H1 (cell line): Measurements from ENCODE around the gene TSKU. TPM values are rescaled to one million over a fixed set of nuclear protein-coding genes. Genes with fewer than 3 reads are reported as not detected.

Experiments used
- CTCF ChIA-PET: fragments of 300-600 bp; sonication (Branson Sonifier 250); formaldehyde crosslinking; loops from one replicate; lab custom pipeline; 2021; ENCODE audit not compliant: partially characterized antibody; lab: Charles Lee
- POLR2A ChIA-PET: fragments of 300-600 bp; sonication (Branson Sonifier 250); formaldehyde crosslinking; loops from one replicate; lab custom pipeline; 2021; ENCODE audit warnings: inconsistent platforms; ENCODE audit not compliant: partially characterized antibody; lab: Charles Lee
- DNase-seq, 2 experiments: peaks; one replicate each; pipeline versions ENCODE4 v3.0.0 to v3.0.0-alpha.2; 2010 to 2022; ENCODE audit warnings: low spot score in 2 of 2, low read depth in 1 of 2, mixed read lengths in 1 of 2
- FAIRE-seq: peaks from 2 replicates; lab custom pipeline; 2011; peaks lifted over from hg19 to GRCh38; lab: Jason Lieb, UNC
- H2AFZ ChIP-seq: 2 replicates; pipeline ENCODE4 v1.8.1; 2012; ENCODE audit warnings: low read length, inconsistent platforms
- H2AK5ac ChIP-seq: 2 replicates; pipeline ENCODE4 v1.6.1; 2013; ENCODE audit warnings: low read depth, low read length
- H2BK120ac ChIP-seq: replicated peaks from 2 replicates; pipeline ENCODE3; 2013; ENCODE audit warnings: low read depth, low read length, inconsistent platforms
- H2BK12ac ChIP-seq: 2 replicates; pipeline ENCODE4 v1.6.1; 2013; ENCODE audit warnings: low read depth, low read length
- H2BK15ac ChIP-seq: 2 replicates; pipeline ENCODE4 v1.6.1; 2013; ENCODE audit warnings: low read length
- H2BK20ac ChIP-seq: 2 replicates; pipeline ENCODE4 v1.6.1; 2013; ENCODE audit warnings: low read length
- H2BK5ac ChIP-seq: 2 replicates; pipeline ENCODE4 v1.6.1; 2013; ENCODE audit warnings: low read depth, low read length
- H3K14ac ChIP-seq: 2 replicates; pipeline ENCODE4 v1.6.1; 2013; ENCODE audit warnings: inconsistent platforms; ENCODE audit not compliant: insufficient read length
- H3K18ac ChIP-seq: 2 replicates; pipeline ENCODE4 v1.6.1; 2013; ENCODE audit warnings: low read length; ENCODE audit errors: extremely low read depth
- H3K23ac ChIP-seq: 2 replicates; pipeline ENCODE4 v1.6.1; 2013; ENCODE audit warnings: inconsistent platforms; ENCODE audit not compliant: insufficient read length
- H3K23me2 ChIP-seq: 2 replicates; pipeline ENCODE4 v1.6.1; 2013; ENCODE audit warnings: low read depth, low read length
- H3K27ac ChIP-seq: 2 replicates; pipeline ENCODE4 v1.6.1; 2011; ENCODE audit warnings: low read depth, low read length, inconsistent platforms
- H3K27me3 ChIP-seq, 4 experiments: replicated peaks in 1 of 4; 1 replicate in 1 of 4; 2 replicates in 3 of 4; pipeline versions ENCODE4 v1.6.1 to v1.8.1; 2011 to 2013; ENCODE audit warnings: low read length in 3 of 4, mild to moderate bottlenecking in 3 of 4, inconsistent platforms in 2 of 4, mixed read lengths in 2 of 4, moderate library complexity in 1 of 4; ENCODE audit not compliant: control insufficient read depth in 3 of 4, insufficient read depth in 3 of 4; ENCODE audit errors: extremely low read depth in 1 of 4
- H3K36me3 ChIP-seq, 4 experiments: 2 replicates each; pipeline versions ENCODE4 v1.6.1 to v1.8.1; 2011 to 2013; ENCODE audit warnings: mild to moderate bottlenecking in 4 of 4, low read length in 3 of 4, moderate library complexity in 2 of 4, control low read depth in 1 of 4, inconsistent platforms in 1 of 4; ENCODE audit not compliant: insufficient read depth in 4 of 4, control insufficient read depth in 2 of 4
- H3K4ac ChIP-seq: replicated peaks from 2 replicates; pipeline ENCODE3; 2013; ENCODE audit warnings: low read length, low read depth, mixed read lengths, inconsistent platforms; ENCODE audit not compliant: insufficient read length
- H3K4me1 ChIP-seq, 4 experiments: replicated peaks in 1 of 4; 1 replicate in 1 of 4; 2 replicates in 3 of 4; pipeline versions ENCODE4 v1.6.1 to v1.8.1; 2011 to 2013; ENCODE audit warnings: low read length in 3 of 4, inconsistent platforms in 2 of 4, mixed read lengths in 1 of 4; ENCODE audit not compliant: insufficient read depth in 4 of 4, control insufficient read depth in 3 of 4
- H3K4me2 ChIP-seq, 2 experiments: 2 replicates each; pipeline versions ENCODE4 v1.6.1 to v1.8.1; 2011 to 2013; ENCODE audit warnings: low read depth in 2 of 2, low read length in 2 of 2, control low read depth in 1 of 2, inconsistent platforms in 1 of 2, mild to moderate bottlenecking in 1 of 2; ENCODE audit not compliant: insufficient read depth in 1 of 2
- H3K4me3 ChIP-seq, 4 experiments: fragments of 200-600, 300-600 bp in 1 of 4; sonication (generic), shearing (Covaris generic), sonication (Bioruptor Twin) in 1 of 4; 2 replicates each; pipeline versions ENCODE4 v1.5.1 to v1.8.1; 2011 to 2016; ENCODE audit warnings: low read length in 4 of 4, low read depth in 3 of 4, control low read depth in 2 of 4, inconsistent platforms in 2 of 4, mild to moderate bottlenecking in 2 of 4, mixed read lengths in 1 of 4, moderate library complexity in 1 of 4; ENCODE audit not compliant: insufficient read depth in 2 of 4; ENCODE audit errors: extremely low read depth in 1 of 4
- H3K56ac ChIP-seq: replicated peaks from 2 replicates; pipeline ENCODE3; 2013; ENCODE audit warnings: low read depth, mild to moderate bottlenecking, mixed read lengths, low read length, inconsistent platforms; ENCODE audit not compliant: insufficient read length
- H3K79me1 ChIP-seq: 2 replicates; pipeline ENCODE4 v1.6.1; 2013; ENCODE audit warnings: low read depth, low read length, control low read depth
- H3K79me2 ChIP-seq, 2 experiments: 2 replicates each; pipeline versions ENCODE4 v1.6.1 to v1.8.1; 2012 to 2013; ENCODE audit warnings: low read length in 2 of 2, mild to moderate bottlenecking in 2 of 2, inconsistent platforms in 1 of 2; ENCODE audit not compliant: insufficient read depth in 2 of 2, control insufficient read depth in 1 of 2
- H3K9ac ChIP-seq, 4 experiments: replicated peaks in 1 of 4; 1 replicate in 1 of 4; 2 replicates in 3 of 4; pipeline versions ENCODE4 v1.6.1 to v1.8.1; 2011 to 2013; ENCODE audit warnings: low read depth in 3 of 4, low read length in 3 of 4, control low read depth in 2 of 4, mild to moderate bottlenecking in 2 of 4, moderate library complexity in 2 of 4, inconsistent platforms in 1 of 4; ENCODE audit errors: extremely low read depth in 1 of 4
- H3K9me3 ChIP-seq, 2 experiments: 2 replicates each; pipeline versions ENCODE4 v1.6.1 to v1.8.1; 2012 to 2013; ENCODE audit warnings: mild to moderate bottlenecking in 2 of 2, moderate library complexity in 2 of 2, control low read depth in 1 of 2, inconsistent platforms in 1 of 2, low read depth in 1 of 2, low read length in 1 of 2, mixed read lengths in 1 of 2; ENCODE audit not compliant: insufficient read depth in 2 of 2
- H4K20me1 ChIP-seq, 2 experiments: replicated peaks in 1 of 2; 2 replicates each; pipeline versions ENCODE3 to v1.8.1; 2011 to 2013; ENCODE audit warnings: inconsistent platforms in 2 of 2, low read length in 2 of 2, mild to moderate bottlenecking in 1 of 2; ENCODE audit not compliant: insufficient read depth in 2 of 2, control insufficient read depth in 1 of 2
- H4K5ac ChIP-seq: 2 replicates; pipeline ENCODE4 v1.6.1; 2013; ENCODE audit warnings: low read length, low read depth, mixed read lengths, inconsistent platforms; ENCODE audit not compliant: insufficient read length
- H4K8ac ChIP-seq: 2 replicates; pipeline ENCODE4 v1.8.0; 2013; ENCODE audit warnings: mild to moderate bottlenecking, moderate library complexity, low read length, inconsistent platforms; ENCODE audit not compliant: insufficient read depth; ENCODE audit errors: extremely low read depth
- H4K91ac ChIP-seq: replicated peaks from 2 replicates; pipeline ENCODE3; 2013; ENCODE audit warnings: low read length, mixed read lengths, inconsistent platforms; ENCODE audit not compliant: insufficient read length
- CHD1 ChIP-seq: IDR thresholded peaks from 2 replicates; pipeline ENCODE4 v1.6.1; 2012; ENCODE audit warnings: low read depth, low read length, improper control_type of control experiment
- EGR1 ChIP-seq: IDR thresholded peaks from 2 replicates; pipeline ENCODE4 v1.6.1; 2011; ENCODE audit warnings: low read depth, low read length, borderline replicate concordance
- HDAC6 ChIP-seq: IDR thresholded peaks from one replicate; pipeline ENCODE4 v1.7.1; 2012; ENCODE audit warnings: low read depth, mild to moderate bottlenecking, inconsistent platforms, low read length, moderate library complexity
- TAF1 ChIP-seq: IDR thresholded peaks from 2 replicates; pipeline ENCODE4 v1.6.1; 2011; ENCODE audit warnings: mild to moderate bottlenecking, low read depth, low read length
- TAF7 ChIP-seq: optimal IDR thresholded peaks from 2 replicates; pipeline ENCODE3; 2011; ENCODE audit warnings: low read depth, mild to moderate bottlenecking, inconsistent platforms, low read length, moderate library complexity, borderline replicate concordance
- TBP ChIP-seq: IDR thresholded peaks from 2 replicates; pipeline ENCODE4 v1.6.1; 2011; ENCODE audit warnings: low read depth, low read length, improper control_type of control experiment
- TCF12 ChIP-seq: IDR thresholded peaks from 2 replicates; pipeline ENCODE4 v1.6.1; 2011; ENCODE audit warnings: low read depth, mild to moderate bottlenecking, low read length
- WGBS, 2 experiments: shearing (Covaris generic) in 1 of 2; methylation state at CpG; one replicate each; pipeline versions ENCODE4 v1.1.6 to v1.1.7; 2013 to 2015; ENCODE audit warnings: low lambda C conversion rate in 2 of 2, mixed read lengths in 2 of 2, inconsistent platforms in 1 of 2, low coverage in 1 of 2, missing lambda C conversion rate in 1 of 2; ENCODE audit not compliant: insufficient replicate concordance in 2 of 2, insufficient coverage in 1 of 2, insufficient read length in 1 of 2; ENCODE audit errors: extremely low coverage in 1 of 2, missing lambda C conversion rate in 1 of 2; 5-methylcytosine and 5-hydroxymethylcytosine counted together
- polyA plus RNA-seq, 7 experiments: library from polyadenylated mRNA; depleted of rRNA in 3 of 7; stranded (reverse) in 5 of 7; unstranded in 2 of 7; fragments of >200 nt in 5 of 7; fragments of 200-250 nt in 2 of 7; gene quantifications; 1 replicate in 5 of 7; 2 replicates in 1 of 7; 4 replicates in 1 of 7; pipeline versions ENCODE4 v1.2.1 to v1.2.3, GENCODE V29; 2011 to 2013; ENCODE audit warnings: missing spikeins in 2 of 7, mixed read lengths in 2 of 7
- total RNA-seq: library from RNA; stranded (reverse); fragmentation: NEBNext Ultra II Directional; extraction: Animal tissue kit (Norgen Biotek cat#: 25700); gene quantifications from 2 replicates; pipeline ENCODE4 v1.2.1, GENCODE V29; 2021

TSKU gene
- total and polyA plus RNA-seq, 2 of the 8 experiments (the other 6 are each of a cell fraction or from before 2014, with no cell fraction given) = 22.8 to 28.4 TPM

DNA sequence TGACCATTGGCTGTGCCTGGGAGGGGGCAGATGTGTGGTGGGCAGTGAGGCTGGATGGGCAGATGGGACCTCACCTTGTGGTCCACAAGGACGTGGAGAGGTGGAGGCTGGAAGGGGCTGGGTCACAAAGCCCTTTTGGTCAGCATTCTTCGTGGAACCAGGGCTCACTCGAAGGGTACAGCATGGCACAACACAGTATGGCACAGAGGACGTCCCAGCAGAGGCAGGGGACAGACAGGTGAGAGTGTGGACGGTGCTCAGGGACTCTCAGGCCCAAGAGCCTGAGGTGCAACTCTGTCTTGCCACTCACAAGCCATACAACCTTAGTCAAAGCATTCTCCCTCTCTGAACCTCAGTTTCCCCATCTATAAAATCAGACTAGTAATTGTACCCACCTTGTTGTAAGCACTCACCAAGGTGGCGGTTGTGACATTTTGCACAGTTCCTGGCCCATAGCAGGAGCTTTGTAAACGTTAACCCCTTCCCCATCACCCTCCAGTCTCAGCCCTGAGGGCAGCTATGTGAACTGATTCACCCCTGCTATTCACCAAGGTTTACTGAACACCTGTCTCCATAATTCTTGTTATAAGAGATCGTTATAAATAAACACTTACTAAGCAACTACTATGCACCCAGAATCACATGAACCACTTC is 11.6 kb upstream of the TSKU start:
- no peak overlapping the region; a peak in 1 of 7 replicates for H3K9ac ChIP-seq
- TF ChIP-seq TBP = no peak
- no peak for TF ChIP-seq TAF7
- no peak for TF ChIP-seq TCF12
- TF ChIP-seq TAF1 = no peak
- no peak for TF ChIP-seq EGR1
- no peak for TF ChIP-seq HDAC6
- no peak for TF ChIP-seq CHD1
- 82% methylated on average over 8 of the region's 8 CpGs; no CpG with 5 or more reads in 1 of the 2 experiments for WGBS, 2 experiments
- no peak for FAIRE-seq
- H3K79me1 ChIP-seq = no peaks in the 10 kb centered on the region
- peak overlapping the region; percentile 93; the same call in 1 of the 2 replicates for H2BK15ac ChIP-seq
- H3K9me3 ChIP-seq = peaks cover 6 to 7% of the 10 kb centered on the region in 2 experiments; a peak in 3 of 4 replicates
- H2BK120ac ChIP-seq = peak overlapping the region; percentile 36
- no peaks in the 10 kb centered on the region for H4K20me1 ChIP-seq
- peak overlapping the region; percentile 75 for H4K91ac ChIP-seq
- no peak overlapping the region for H3K4me2 ChIP-seq
- ChIA-PET CTCF (interaction anchor here (0.6 to 2.4 kb wide), 7 partner anchors 12 to 269 kb away, joined by 3 to 7 read pairs (median 4); no protein-coding TSS in a partner anchor), POLR2A (interaction anchor here (1.7 to 2.6 kb wide), 2 partner anchors 10 kb away, joined by 6 to 23 read pairs; partner anchors contain the start of gene TSKU)
- H3K4ac ChIP-seq = peak overlapping the region; percentile 27
- no peaks in the 10 kb centered on the region for H3K79me2 ChIP-seq
- H2BK12ac ChIP-seq = peak overlapping the region; percentile 93; the same call in 1 of the 2 replicates
- no peak overlapping the region for H3K27ac ChIP-seq
- peaks cover 6 to 28% (median 19%) of the 10 kb centered on the region in 4 experiments for H3K4me1 ChIP-seq
- H2BK5ac ChIP-seq = peak overlapping the region; percentile 82; the same call in 1 of the 2 replicates
- no peak overlapping the region for H3K56ac ChIP-seq
- no peak for DNase-seq
- no peak overlapping the region for H3K14ac ChIP-seq
- H3K36me3 ChIP-seq = no peaks in the 10 kb centered on the region
- H3K23ac ChIP-seq = no peak overlapping the region
- no peak overlapping the region for H4K5ac ChIP-seq
- H3K4me3 ChIP-seq = no peak overlapping the region
- H2BK20ac ChIP-seq = peak overlapping the region; percentile 64; the same call in 1 of the 2 replicates
- H3K27me3 ChIP-seq = no peaks in the 10 kb centered on the region
- no peaks in the 10 kb centered on the region for H3K23me2 ChIP-seq
- peak overlapping the region; percentile 44; the same call in 1 of the 2 replicates for H3K18ac ChIP-seq
- H2AFZ ChIP-seq = no peak overlapping the region
- no peak overlapping the region for H4K8ac ChIP-seq
- 0 out of 2 replicates have a peak overlapping the region, but pooled peaks have one; percentile 94 for H2AK5ac ChIP-seq
